ENCODE data around the gene GJC2.

Gene GJC2

GRCh38 chr1:228142155-228142691 is 7.5 kb upstream of the GJC2 start:
- no peak for DNase-seq (ENCODE audit: low read depth)
- no peak overlapping the region for H3K4me3 ChIP-seq (ENCODE audit: low read depth, low read length)
- TF ChIP-seq MYC (IDR thresholded peaks at IDR 0.05; ENCODE audit: low read depth, low read length) (no peak), CTCF (IDR thresholded peaks at IDR 0.05; ENCODE audit: low read depth, low read length) (no peak), POLR2A (IDR thresholded peaks at IDR 0.05; ENCODE audit: extremely low read depth, insufficient read length) (no peak), MAX (IDR thresholded peaks at IDR 0.05; ENCODE audit: low read depth, low read length) (no peak)

GRCh38 chr1:228142701-228143136 is 7.0 kb upstream of the GJC2 start:
- no peak overlapping the region for H3K4me3 ChIP-seq (ENCODE audit: low read depth, low read length)
- TF ChIP-seq CTCF (IDR thresholded peaks at IDR 0.05; ENCODE audit: low read depth, low read length): no peak
- TF ChIP-seq MYC (IDR thresholded peaks at IDR 0.05; ENCODE audit: low read depth, low read length): no peak
- TF ChIP-seq POLR2A (IDR thresholded peaks at IDR 0.05; ENCODE audit: extremely low read depth, insufficient read length): no peak
- no peak for TF ChIP-seq MAX (IDR thresholded peaks at IDR 0.05; ENCODE audit: low read depth, low read length)
- no peak for DNase-seq (ENCODE audit: low read depth)

- no peak for DNase-seq (ENCODE audit: low read depth)
- H3K4me3 ChIP-seq (ENCODE audit: low read depth, low read length): no peak overlapping the region
- TF ChIP-seq MAX (IDR thresholded peaks at IDR 0.05; ENCODE audit: low read depth, low read length) (no peak), CTCF (IDR thresholded peaks at IDR 0.05; ENCODE audit: low read depth, low read length) (no peak), POLR2A (IDR thresholded peaks at IDR 0.05; ENCODE audit: extremely low read depth, insufficient read length) (no peak), MYC (IDR thresholded peaks at IDR 0.05; ENCODE audit: low read depth, low read length) (no peak)
Measured at GRCh38 chr1:228143480-228144192, 6.1 kb upstream of the GJC2 start.

- no peak overlapping the region for H3K4me3 ChIP-seq (ENCODE audit: low read depth, low read length)
- TF ChIP-seq MYC (IDR thresholded peaks at IDR 0.05; ENCODE audit: low read depth, low read length) (no peak), POLR2A (IDR thresholded peaks at IDR 0.05; ENCODE audit: extremely low read depth, insufficient read length) (no peak), CTCF (IDR thresholded peaks at IDR 0.05; ENCODE audit: low read depth, low read length) (no peak), MAX (IDR thresholded peaks at IDR 0.05; ENCODE audit: low read depth, low read length) (no peak)
Measured at GRCh38 chr1:228144193-228144992, 5.3 kb upstream of the GJC2 start.

GRCh38 chr1:228144993-228145343 is 4.8 kb upstream of the GJC2 start:
- no peak overlapping the region for H3K4me3 ChIP-seq (ENCODE audit: low read depth, low read length)
- no peak for TF ChIP-seq MAX (IDR thresholded peaks at IDR 0.05; ENCODE audit: low read depth, low read length)
- no peak for TF ChIP-seq CTCF (IDR thresholded peaks at IDR 0.05; ENCODE audit: low read depth, low read length)
- no peak for TF ChIP-seq MYC (IDR thresholded peaks at IDR 0.05; ENCODE audit: low read depth, low read length)
- TF ChIP-seq POLR2A (IDR thresholded peaks at IDR 0.05; ENCODE audit: extremely low read depth, insufficient read length): no peak
- DNase-seq (ENCODE audit: low read depth): no peak

More at GRCh38 chr1:228144193-228144992, 5.3 kb upstream of the GJC2 start:
- no peak for DNase-seq (ENCODE audit: low read depth)

Data from NB4 (cell line).